B cell (primary cell): ENCODE measurements around the gene ABCA1. TPM values are rescaled to one million over a fixed set of nuclear protein-coding genes. Genes with fewer than 3 reads are reported as not detected.

Source experiments
- ATAC-seq: fragments of 200-7000 bp; cut with Tn5 transposase; one replicate; pipeline ENCODE4 v1.10.0; 2021; ENCODE audit warnings: low read depth, mild to moderate bottlenecking, moderate number of reproducible peaks, moderate library complexity
- CTCF ChIA-PET: fragments of 350-600 bp; sonication (Branson Sonifier 250); formaldehyde crosslinking; loops from one replicate; lab custom pipeline; 2021; ENCODE audit warnings: antibody characterized with exemption, inconsistent platforms; lab: Charles Lee
- POLR2A ChIA-PET: fragments of 350-600 bp; sonication (Branson Sonifier 250); formaldehyde crosslinking; loops from one replicate; lab custom pipeline; 2021; ENCODE audit warnings: antibody characterized with exemption; lab: Charles Lee
- DNase-seq: peaks from one replicate; pipeline ENCODE4 v3.0.0; 2013
- H2AFZ ChIP-seq: 2 replicates; pipeline ENCODE4 v1.6.1; 2012; ENCODE audit warnings: mild to moderate bottlenecking, low read depth, low read length; ENCODE audit not compliant: insufficient read depth, poor library complexity, severe bottlenecking
- H3K27ac ChIP-seq, 2 donors: 1 replicate in 1 of 2; 2 replicates in 1 of 2; pipeline ENCODE4 v1.5.1; 2012 to 2013; ENCODE audit warnings: low read length in 2 of 2, mild to moderate bottlenecking in 2 of 2, moderate library complexity in 1 of 2
- H3K27me3 ChIP-seq, 4 experiments: fragments of 200-600 bp in 1 of 4; sonication (generic) in 1 of 4; replicated peaks in 1 of 4; 1 replicate in 2 of 4; 2 replicates in 2 of 4; pipeline versions ENCODE4 v1.6.1 to v1.7.0; 2013 to 2016; ENCODE audit warnings: low read length in 3 of 4, mild to moderate bottlenecking in 2 of 4, mixed read lengths in 1 of 4, moderate library complexity in 1 of 4; ENCODE audit not compliant: insufficient read depth in 4 of 4, control insufficient read depth in 3 of 4; ENCODE audit errors: control extremely low read depth in 1 of 4
- H3K36me3 ChIP-seq, 2 experiments: replicated peaks in 1 of 2; 1 replicate in 1 of 2; 2 replicates in 1 of 2; pipeline versions ENCODE4 v1.6.1 to v1.7.1; 2013; ENCODE audit warnings: low read length in 1 of 2; ENCODE audit not compliant: insufficient read depth in 2 of 2, control insufficient read depth in 1 of 2; ENCODE audit errors: control extremely low read depth in 1 of 2, extremely low read depth in 1 of 2
- H3K4me1 ChIP-seq, 2 donors: fragments of 200-600 bp in 1 of 2; sonication (generic) in 1 of 2; 1 replicate in 1 of 2; 2 replicates in 1 of 2; pipeline versions ENCODE4 v1.5.1 to v1.6.1; 2013 to 2017; ENCODE audit warnings: low read length in 2 of 2; ENCODE audit not compliant: control insufficient read depth in 2 of 2, insufficient read depth in 2 of 2
- H3K4me2 ChIP-seq: replicated peaks from 2 replicates; pipeline ENCODE3; 2012; ENCODE audit warnings: mild to moderate bottlenecking, low read depth, low read length; ENCODE audit not compliant: poor library complexity, severe bottlenecking
- H3K4me3 ChIP-seq, 5 experiments: fragments of 200-600 bp in 1 of 5; sonication (generic) in 1 of 5; 1 replicate in 3 of 5; 2 replicates in 2 of 5; pipeline versions ENCODE4 v1.5.1 to v1.7.0; 2011 to 2016; ENCODE audit warnings: low read length in 4 of 5, mild to moderate bottlenecking in 4 of 5, low read depth in 2 of 5, control low read depth in 1 of 5, moderate library complexity in 1 of 5; ENCODE audit not compliant: insufficient read depth in 1 of 5; ENCODE audit errors: control extremely low read depth in 1 of 5, extremely low read depth in 1 of 5
- H3K79me2 ChIP-seq: fragments of 200-600 bp; sonication (generic); one replicate; pipeline ENCODE4 v1.6.0; 2016; ENCODE audit warnings: low read length; ENCODE audit not compliant: control insufficient read depth, insufficient read depth
- H3K9ac ChIP-seq: fragments of 200-600 bp; sonication (generic); 2 replicates; pipeline ENCODE4 v1.6.1; 2017; ENCODE audit warnings: mild to moderate bottlenecking, low read length, moderate library complexity
- H3K9me3 ChIP-seq, 3 donors: one replicate each; pipeline versions ENCODE4 v1.6.1 to v1.7.1; 2013; ENCODE audit warnings: low read length in 2 of 3; ENCODE audit not compliant: control insufficient read depth in 2 of 3, insufficient read depth in 1 of 3; ENCODE audit errors: control extremely low read depth in 1 of 3
- H4K20me1 ChIP-seq: 2 replicates; pipeline ENCODE4 v1.6.0; 2012; ENCODE audit warnings: mild to moderate bottlenecking, low read length; ENCODE audit not compliant: insufficient read depth, control insufficient read depth, poor library complexity, severe bottlenecking
- H3K27ac Mint-ChIP-seq: one replicate; pipeline ENCODE4 v1.8.0; 2021; ENCODE audit warnings: mixed read lengths
- H3K27me3 Mint-ChIP-seq: one replicate; pipeline ENCODE4 v1.8.0; 2021; ENCODE audit warnings: mixed read lengths
- H3K4me1 Mint-ChIP-seq: one replicate; pipeline ENCODE4 v1.8.0; 2021; ENCODE audit warnings: mixed read lengths
- H3K4me3 Mint-ChIP-seq: one replicate; pipeline ENCODE4 v1.8.0; 2021; ENCODE audit warnings: mixed read lengths
- H3K9me3 Mint-ChIP-seq: one replicate; pipeline ENCODE4 v1.8.0; 2022; ENCODE audit warnings: mixed read lengths; ENCODE audit not compliant: insufficient read depth
- CTCF ChIP-seq: fragments of 200-600 bp; IDR thresholded peaks from one replicate; pipeline ENCODE4 v1.8.0; 2022; ENCODE audit warnings: antibody characterized with exemption, mild to moderate bottlenecking
- EZH2 ChIP-seq: IDR thresholded peaks from 2 replicates; pipeline ENCODE4 v1.6.1; 2012; ENCODE audit warnings: borderline replicate concordance, low read depth, mild to moderate bottlenecking, moderate library complexity, low read length; ENCODE audit not compliant: insufficient read depth, poor library complexity, severe bottlenecking
- WGBS: methylation state at CpG from one replicate; pipeline ENCODE4 v1.1.5; 2013; ENCODE audit warnings: missing lambda C conversion rate; ENCODE audit not compliant: insufficient coverage; 5-methylcytosine and 5-hydroxymethylcytosine counted together
- intact Hi-C: fragments of 100-400 bp; cut with micrococcal nuclease; formaldehyde crosslinking; loops from one replicate; pipeline ENCODE4 v1.10.0; 2022
- polyA plus RNA-seq: library from polyadenylated mRNA; depleted of rRNA; stranded (reverse); fragments of >200 nt; gene quantifications from 2 replicates; pipeline ENCODE4 v1.2.3, GENCODE V29; 2012
- total RNA-seq, 2 donors: library from RNA; stranded (reverse); fragments of 120-200 nt in 1 of 2; gene quantifications; 1 replicate in 1 of 2; 2 replicates in 1 of 2; pipeline versions ENCODE4 v1.2.3 to v1.2.4, GENCODE V29; 2013 to 2022

The ABCA1 gene
- total and polyA plus RNA-seq, 2 donors (not counting 1 experiment from before 2014, with no cell fraction given), result 5.2 to 24.0 TPM

GRCh38 chr9:104802906-104803305, 125.0 kb downstream of the ABCA1 start:
- H4K20me1 ChIP-seq, result no peaks in the 10 kb centered on the region
- ATAC-seq (no peak), DNase-seq (no peak)
- H3K27ac Mint-ChIP-seq, result no peak overlapping the region
- WGBS, result 100% methylated on average over 1 of the region's 2 CpGs
- intact Hi-C loops, result no loop called here
- H3K4me3 Mint-ChIP-seq, result no peak overlapping the region
- TF ChIP-seq EZH2 (no peak), CTCF (no peak)
- H3K27ac ChIP-seq, result no peak overlapping the region
- CTCF ChIA-PET, result no interaction called here
- no peak overlapping the region for H3K4me3 ChIP-seq
- H3K9ac ChIP-seq, result no peak overlapping the region
- H3K27me3 Mint-ChIP-seq, result no peaks in the 10 kb centered on the region
- no peaks in the 10 kb centered on the region for H3K4me1 Mint-ChIP-seq
- H2AFZ ChIP-seq, result no peak overlapping the region
- H3K4me1 ChIP-seq, result no peaks in the 10 kb centered on the region
- no peak overlapping the region for H3K4me2 ChIP-seq
- no peaks in the 10 kb centered on the region for H3K9me3 ChIP-seq
- no peaks in the 10 kb centered on the region for H3K27me3 ChIP-seq
- H3K36me3 ChIP-seq, result peaks cover 15 to 91% of the 10 kb centered on the region in 2 experiments
- POLR2A ChIA-PET, result no interaction called here
- H3K79me2 ChIP-seq, result no peaks in the 10 kb centered on the region
- H3K9me3 Mint-ChIP-seq, result no peaks in the 10 kb centered on the region

- H3K27me3 Mint-ChIP-seq, result no peaks in the 10 kb centered on the region
- intact Hi-C loops, result no loop called here
- H3K79me2 ChIP-seq, result no peaks in the 10 kb centered on the region
- H3K27me3 ChIP-seq, result no peaks in the 10 kb centered on the region
- ChIA-PET POLR2A (no interaction called here), CTCF (no interaction called here)
- H4K20me1 ChIP-seq, result no peaks in the 10 kb centered on the region
- no peaks in the 10 kb centered on the region for H3K9me3 Mint-ChIP-seq
- DNase-seq (no peak), ATAC-seq (no peak)
- H3K4me2 ChIP-seq, result no peak overlapping the region
- H3K4me3 Mint-ChIP-seq, result no peak overlapping the region
- H3K4me3 ChIP-seq, result no peak overlapping the region
- H3K9ac ChIP-seq, result no peak overlapping the region
- TF ChIP-seq CTCF (no peak), EZH2 (no peak)
- WGBS, result 100% methylated on average over 4 of the region's 5 CpGs
- H3K36me3 ChIP-seq, result peaks cover 15 to 95% of the 10 kb centered on the region in 2 experiments
- H3K9me3 ChIP-seq, result no peaks in the 10 kb centered on the region
- no peak overlapping the region for H2AFZ ChIP-seq
- H3K27ac ChIP-seq, result no peak overlapping the region
- no peak overlapping the region for H3K27ac Mint-ChIP-seq
- no peaks in the 10 kb centered on the region for H3K4me1 ChIP-seq
- H3K4me1 Mint-ChIP-seq, result no peaks in the 10 kb centered on the region
Measured at GRCh38 chr9:104802110-104802509, 125.8 kb downstream of the ABCA1 start.
